PC-9 (cell line): ENCODE measurements around the gene COL24A1. TPM values are rescaled to one million over a fixed set of nuclear protein-coding genes. Genes with fewer than 3 reads are reported as not detected.
"Not testable (repeated sequence)": the region's sequence is repeated elsewhere in the genome, so short reads cannot be mapped to it uniquely, and the experiment has no call there.

Experiments
- BruUV-seq: library from RNA; stranded (reverse); fragments of 400-500 nt; replicated peaks from 2 replicates; lab custom pipeline; 2021; lab: Mats Ljungman, UMichigan
- CTCF ChIA-PET: fragments of 300-600 bp; sonication (Branson Sonifier 250); formaldehyde crosslinking; loops from one replicate; lab custom pipeline; 2022; ENCODE audit warnings: antibody characterized with exemption; lab: Charles Lee
- POLR2A ChIA-PET: fragments of 300-600 bp; sonication (Branson Sonifier 250); formaldehyde crosslinking; loops from one replicate; lab custom pipeline; 2022; ENCODE audit warnings: antibody characterized with exemption; ENCODE audit not compliant: unreplicated experiment; lab: Charles Lee
- DNase-seq, 2 experiments: peaks; one replicate each; pipeline versions ENCODE4 v3.0.0 to v3.0.0-alpha.2; 2015 to 2022; ENCODE audit warnings: mixed read lengths in 1 of 2
- H2AFZ ChIP-seq: fragments of 200-600 bp; sonication (generic); 2 replicates; pipeline ENCODE4 v1.8.1; 2017; ENCODE audit warnings: antibody characterized with exemption
- H3F3A ChIP-seq: fragments of 200-600 bp; sonication (generic); 2 replicates; pipeline ENCODE4 v1.8.1; 2017; ENCODE audit warnings: antibody characterized with exemption, mild to moderate bottlenecking, low read depth; ENCODE audit not compliant: insufficient read depth
- H3K27ac ChIP-seq: fragments of 200-600 bp; sonication (generic); 2 replicates; pipeline ENCODE4 v1.6.1; 2016; ENCODE audit warnings: mixed run types
- H3K27me3 ChIP-seq: fragments of 200-600 bp; sonication (generic); 2 replicates; pipeline ENCODE4 v1.6.1; 2016; ENCODE audit warnings: low read depth, mixed run types; ENCODE audit not compliant: insufficient read depth
- H3K36me3 ChIP-seq: fragments of 200-600 bp; sonication (generic); 2 replicates; pipeline ENCODE4 v1.6.1; 2016; ENCODE audit warnings: low read depth, mixed run types
- H3K4me1 ChIP-seq: fragments of 200-600 bp; sonication (generic); replicated peaks from 2 replicates; pipeline ENCODE4 v1.6.1; 2016; ENCODE audit warnings: mixed run types; ENCODE audit not compliant: insufficient read depth
- H3K4me2 ChIP-seq: fragments of 200-600 bp; sonication (generic); 2 replicates; pipeline ENCODE4 v1.6.1; 2017; ENCODE audit warnings: mixed run types
- H3K4me3 ChIP-seq: fragments of 200-600 bp; sonication (generic); 2 replicates; pipeline ENCODE4 v1.6.1; 2016; ENCODE audit warnings: mixed run types
- H3K79me2 ChIP-seq: fragments of 200-600 bp; sonication (generic); 2 replicates; pipeline ENCODE4 v1.6.1; 2017; ENCODE audit warnings: low read depth, mixed run types
- H3K9me2 ChIP-seq: fragments of 200-600 bp; sonication (generic); 2 replicates; pipeline ENCODE4 v1.8.1; 2017; ENCODE audit warnings: mild to moderate bottlenecking; ENCODE audit not compliant: insufficient read depth
- H3K9me3 ChIP-seq: fragments of 200-600 bp; sonication (generic); 2 replicates; pipeline ENCODE4 v1.8.1; 2016; ENCODE audit warnings: low read depth; ENCODE audit not compliant: insufficient read depth
- H4K20me1 ChIP-seq: fragments of 200-600 bp; sonication (generic); 2 replicates; pipeline ENCODE4 v1.8.1; 2017; ENCODE audit not compliant: insufficient read depth
- CTCF ChIP-seq: fragments of 200-600 bp; sonication (generic); conservative IDR thresholded peaks from 2 replicates; pipeline ENCODE4 v1.6.1; 2017; ENCODE audit warnings: mixed run types, antibody characterized with exemption, mild to moderate bottlenecking, moderate library complexity
- EZH2 ChIP-seq: fragments of 200-600 bp; sonication (generic); IDR thresholded peaks from 2 replicates; pipeline ENCODE4 v1.8.0; 2017; ENCODE audit warnings: antibody characterized with exemption, low read depth
- intact Hi-C: fragments of 100-400 bp; cut with micrococcal nuclease; formaldehyde crosslinking; loops from one replicate; pipeline ENCODE4 v1.10.0; 2022; ENCODE audit not compliant: unreplicated experiment
- total RNA-seq: library from RNA; stranded (reverse); gene quantifications from 2 replicates; pipeline ENCODE4 v1.2.3, GENCODE V29; 2021

Gene COL24A1
- total RNA-seq, 1 experiment from 2014 or later = 0.15 TPM

- DNase-seq = no peak
- H3K9me3 ChIP-seq = no peaks in the 10 kb centered on the region
Measured at GRCh38 chr1:85865213-85865612, 291.4 kb downstream of the COL24A1 start.

GRCh38 chr1:85864727-85865126, 291.8 kb downstream of the COL24A1 start:
- no peak overlapping the region for H3K4me2 ChIP-seq
- no peak overlapping the region for H3K4me3 ChIP-seq
- CTCF ChIA-PET = no interaction called here
- no peaks in the 10 kb centered on the region for H3K27me3 ChIP-seq
- TF ChIP-seq CTCF (no peak), EZH2 (no peak)
- no peaks in the 10 kb centered on the region for H3K4me1 ChIP-seq
- H3K79me2 ChIP-seq = no peaks in the 10 kb centered on the region
- H4K20me1 ChIP-seq = no peaks in the 10 kb centered on the region
- H3K9me3 ChIP-seq = no peaks in the 10 kb centered on the region
- no TSS peak for BruUV-seq
- H3F3A ChIP-seq = no peaks in the 10 kb centered on the region
- no peak for DNase-seq
- no peaks in the 10 kb centered on the region for H3K36me3 ChIP-seq
- no peak overlapping the region for H3K27ac ChIP-seq
- no peak overlapping the region for H2AFZ ChIP-seq
- H3K9me2 ChIP-seq = no peaks in the 10 kb centered on the region
- intact Hi-C loops = no loop called here
- POLR2A ChIA-PET = no interaction called here

More at GRCh38 chr1:85865213-85865612, 291.4 kb downstream of the COL24A1 start:
- Histone ChIP-seq H3F3A (no peaks in the 10 kb centered on the region), H3K36me3 (no peaks in the 10 kb centered on the region), H3K27me3 (no peaks in the 10 kb centered on the region), H2AFZ (no peak overlapping the region), H3K79me2 (no peaks in the 10 kb centered on the region), H3K4me2 (no peak overlapping the region), H3K4me3 (no peak overlapping the region), H3K4me1 (no peaks in the 10 kb centered on the region), H4K20me1 (no peaks in the 10 kb centered on the region), H3K9me2 (no peaks in the 10 kb centered on the region), H3K27ac (no peak overlapping the region)
- intact Hi-C loops = no loop called here
- ChIA-PET POLR2A (no interaction called here), CTCF (no interaction called here)
- no TSS peak for BruUV-seq
- no peak for TF ChIP-seq CTCF
- no peak for TF ChIP-seq EZH2

GRCh38 chr1:85863639-85864038, 292.9 kb downstream of the COL24A1 start:
- H3F3A ChIP-seq, BruUV-seq, H3K4me1 ChIP-seq, H4K20me1 ChIP-seq, H3K79me2 ChIP-seq, H3K36me3 ChIP-seq, DNase-seq, CTCF ChIA-PET, H3K9me2 ChIP-seq, H2AFZ ChIP-seq, H3K4me3 ChIP-seq, POLR2A ChIA-PET, H3K27me3 ChIP-seq, H3K27ac ChIP-seq, H3K4me2 ChIP-seq, H3K9me3 ChIP-seq, intact Hi-C loops: not testable (repeated sequence)

GRCh38 chr1:85862456-85862855, 294.1 kb downstream of the COL24A1 start:
- TF ChIP-seq CTCF = no peak
- TF ChIP-seq EZH2 = no peak
- no peak overlapping the region for H3K27ac ChIP-seq
- H4K20me1 ChIP-seq = no peaks in the 10 kb centered on the region
- no peaks in the 10 kb centered on the region for H3K36me3 ChIP-seq
- H3K4me2 ChIP-seq = no peak overlapping the region
- DNase-seq = peak in 1 of 2 experiments; percentile 40
- ChIA-PET CTCF (no interaction called here), POLR2A (no interaction called here)
- H3K4me1 ChIP-seq = no peaks in the 10 kb centered on the region
- no peaks in the 10 kb centered on the region for H3K79me2 ChIP-seq
- intact Hi-C loops = no loop called here
- H3F3A ChIP-seq = no peaks in the 10 kb centered on the region
- H2AFZ ChIP-seq = no peak overlapping the region
- H3K4me3 ChIP-seq = no peak overlapping the region
- no TSS peak for BruUV-seq
- no peaks in the 10 kb centered on the region for H3K9me2 ChIP-seq
- no peaks in the 10 kb centered on the region for H3K9me3 ChIP-seq
- H3K27me3 ChIP-seq = 0 out of 2 replicates have a peak, but pooled peaks cover 4% of the 10 kb centered on the region
